GM12801 (cell line): Measurements from ENCODE around the gene ARGFX.

Experiments used
- CTCF ChIP-seq: IDR thresholded peaks from one replicate; pipeline ENCODE4 v1.5.1; 2011; ENCODE audit warnings: control low read depth; ENCODE audit not compliant: insufficient read length; ENCODE audit errors: extremely low read depth

ARGFX gene

DNA sequence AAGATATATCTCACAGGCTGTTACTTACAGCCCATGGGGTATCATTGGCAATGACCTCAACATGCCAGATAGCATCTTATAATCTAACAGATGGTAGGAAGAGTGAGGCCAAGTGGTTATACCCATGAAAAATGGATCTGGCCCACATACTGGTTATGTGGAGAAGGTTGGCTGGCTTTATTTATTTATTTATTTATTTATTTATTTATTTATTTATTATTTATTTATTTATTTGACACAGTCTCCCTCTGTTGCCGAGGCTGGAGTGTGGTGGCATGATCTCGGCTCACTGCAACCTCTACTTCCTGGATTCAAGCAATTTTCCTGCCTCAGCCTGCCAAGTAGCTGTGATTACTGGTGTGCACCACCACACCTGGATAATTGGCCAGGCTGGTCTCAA lies 37.0 kb downstream of the ARGFX start:
- TF ChIP-seq CTCF: no peak

GRCh38 chr3:121606106-121606505 lies 38.4 kb downstream of the ARGFX start:
- TF ChIP-seq CTCF: no peak
